ENCODE results near the gene PLA2G1B.
"Not testable (repeated sequence)": the region's sequence is repeated elsewhere in the genome, so short reads cannot be mapped to it uniquely, and the experiment has no call there.

PLA2G1B gene

GRCh38 chr12:120358412-120359100 lies 31.0 kb upstream of the PLA2G1B start:
- DNase-seq, result no peak

- no peak for DNase-seq
These were observed 29.5 kb upstream of the PLA2G1B start for GRCh38 chr12:120357104-120357503.

GRCh38 chr12:120356567-120357030 lies 29.0 kb upstream of the PLA2G1B start:
- DNase-seq, result peak; percentile 69

GRCh38 chr12:120353556-120354317 lies 26.2 kb upstream of the PLA2G1B start:
- DNase-seq, result no peak

GRCh38 chr12:120353136-120353535 lies 25.6 kb upstream of the PLA2G1B start:
- DNase-seq, result no peak

- no peak for DNase-seq
These were observed 24.5 kb upstream of the PLA2G1B start for GRCh38 chr12:120352117-120352516.

- no peak for DNase-seq
These were observed 23.2 kb upstream of the PLA2G1B start for GRCh38 chr12:120350576-120351350.

GRCh38 chr12:120347766-120348165 lies 20.2 kb upstream of the PLA2G1B start:
- no peak for DNase-seq

GRCh38 chr12:120346681-120347080 lies 19.1 kb upstream of the PLA2G1B start:
- DNase-seq, result no peak

- no peak for DNase-seq
These were observed 18.5 kb upstream of the PLA2G1B start for GRCh38 chr12:120346031-120346430.

GRCh38 chr12:120343692-120344091 lies 16.1 kb upstream of the PLA2G1B start:
- DNase-seq, result no peak

GRCh38 chr12:120343039-120343537 lies 15.5 kb upstream of the PLA2G1B start:
- no peak for DNase-seq

GRCh38 chr12:120342175-120343038 lies 14.8 kb upstream of the PLA2G1B start:
- no peak for DNase-seq

GRCh38 chr12:120339256-120339655 lies 11.7 kb upstream of the PLA2G1B start:
- no peak for DNase-seq

GRCh38 chr12:120337730-120338129 lies 10.2 kb upstream of the PLA2G1B start:
- DNase-seq, result no peak

- not testable (repeated sequence) for DNase-seq
These were observed 8.8 kb upstream of the PLA2G1B start for GRCh38 chr12:120336392-120336791.

GRCh38 chr12:120335447-120335846 lies 7.9 kb upstream of the PLA2G1B start:
- peak; percentile 47 for DNase-seq

GRCh38 chr12:120332523-120332922 lies 4.9 kb upstream of the PLA2G1B start:
- no peak for DNase-seq

GRCh38 chr12:120332041-120332440 lies 4.5 kb upstream of the PLA2G1B start:
- DNase-seq, result no peak

GRCh38 chr12:120331390-120331789 lies 3.8 kb upstream of the PLA2G1B start:
- no peak for DNase-seq

GRCh38 chr12:120328228-120328627 lies 649 bp upstream of the PLA2G1B start:
- no peak for DNase-seq

GRCh38 chr12:120324841-120325417 lies 2.6 kb downstream of the PLA2G1B start:
- DNase-seq, result peak; percentile 46
